GM12878 (cell line): ENCODE results near the gene PTGES2. TPM values are rescaled to one million over a fixed set of nuclear protein-coding genes. Genes with fewer than 3 reads are reported as not detected.

Source experiments
- ATAC-seq: fragments of 200-7000 bp; cut with Tn5 transposase; 3 replicates; pipeline ENCODE4 v1.9.1; 2020; ENCODE audit warnings: mild to moderate bottlenecking, moderate library complexity
- BruUV-seq: library from RNA; stranded (reverse); fragments of 400-500 nt; replicated peaks from 2 replicates; lab custom pipeline; 2021; lab: Mats Ljungman, UMichigan
- CTCF ChIA-PET: fragments of 300-600 bp; sonication (Branson Sonifier 250); formaldehyde crosslinking; extraction: SDS; loops from one replicate; lab custom pipeline; 2021; ENCODE audit warnings: inconsistent platforms; lab: Yijun Ruan, JAX
- POLR2A ChIA-PET: fragments of 350-600 bp; formaldehyde crosslinking; extraction: SDS; loops from one replicate; lab custom pipeline; 2021; ENCODE audit warnings: inconsistent platforms; lab: Charles Lee
- RAD21 ChIA-PET: fragments of 300-600 bp; sonication (Branson Sonifier 250); formaldehyde crosslinking; loops from one replicate; lab custom pipeline; 2023; ENCODE audit warnings: antibody characterized with exemption; ENCODE audit not compliant: unreplicated experiment; lab: Charles Lee
- SMC1A ChIA-PET: fragments of 300-600 bp; sonication (Branson Sonifier 250); formaldehyde crosslinking; loops from one replicate; lab custom pipeline; 2023; ENCODE audit not compliant: unreplicated experiment, uncharacterized antibody; lab: Charles Lee
- DNase-seq: peaks from one replicate; pipeline ENCODE4 v3.0.0-alpha.2; 2011; ENCODE audit warnings: low read depth, low spot score
- FAIRE-seq: peaks from 3 replicates; lab custom pipeline; 2011; peaks lifted over from hg19 to GRCh38; lab: Jason Lieb, UNC
- H2AFZ ChIP-seq: 2 replicates; pipeline ENCODE4 v1.6.0; 2011; ENCODE audit warnings: low read depth, low read length, control low read depth; ENCODE audit not compliant: control insufficient read depth
- H3K27ac ChIP-seq: 2 replicates; pipeline ENCODE4 v1.5.1; 2011; ENCODE audit warnings: control low read depth; ENCODE audit not compliant: control insufficient read depth, insufficient read depth
- H3K27me3 ChIP-seq, 2 experiments: replicated peaks in 1 of 2; 2 replicates each; pipeline versions ENCODE4 v1.6.0 to v1.6.1; 2011; ENCODE audit warnings: low read length in 1 of 2; ENCODE audit not compliant: control insufficient read depth in 2 of 2, insufficient read depth in 2 of 2
- H3K36me3 ChIP-seq, 2 experiments: 2 replicates each; pipeline ENCODE4 v1.5.1; 2011; ENCODE audit warnings: low read length in 1 of 2; ENCODE audit not compliant: control insufficient read depth in 2 of 2, insufficient read depth in 2 of 2
- H3K4me1 ChIP-seq: 2 replicates; pipeline ENCODE4 v1.6.1; 2011; ENCODE audit warnings: mild to moderate bottlenecking, low read length, moderate library complexity, mixed read lengths; ENCODE audit not compliant: control insufficient read depth, insufficient read depth
- H3K4me2 ChIP-seq: 2 replicates; pipeline ENCODE4 v1.6.0; 2011; ENCODE audit warnings: control low read depth; ENCODE audit not compliant: control insufficient read depth, insufficient read depth
- H3K4me3 ChIP-seq: fragments of 200-600 bp; sonication (generic); 2 replicates; pipeline ENCODE4 v1.5.1; 2016
- H3K79me2 ChIP-seq: 2 replicates; pipeline ENCODE4 v1.6.0; 2011; ENCODE audit warnings: low read length; ENCODE audit not compliant: control insufficient read depth, insufficient read depth
- H3K9ac ChIP-seq: 2 replicates; pipeline ENCODE4 v1.8.0; 2011; ENCODE audit warnings: low read length, control low read depth, mixed read lengths; ENCODE audit not compliant: control insufficient read depth, insufficient read depth
- H3K9me3 ChIP-seq: replicated peaks from 3 replicates; pipeline ENCODE4 v1.5.1; 2011; ENCODE audit warnings: mild to moderate bottlenecking, low read length; ENCODE audit not compliant: control insufficient read depth, insufficient read depth
- H4K20me1 ChIP-seq: 2 replicates; pipeline ENCODE4 v1.6.0; 2011; ENCODE audit not compliant: control insufficient read depth, insufficient read depth
- BRCA1 ChIP-seq: IDR thresholded peaks from 2 replicates; pipeline ENCODE4 v1.6.1; 2011; ENCODE audit warnings: low read depth, low read length, improper control_type of control experiment
- FOXM1 ChIP-seq: IDR thresholded peaks from 2 replicates; pipeline ENCODE4 v1.6.1; 2012; ENCODE audit warnings: low read depth, mild to moderate bottlenecking, inconsistent platforms, low read length, moderate library complexity
- IRF4 ChIP-seq: IDR thresholded peaks from 2 replicates; pipeline ENCODE4 v1.6.1; 2011; ENCODE audit warnings: low read depth, low read length
- NFIC ChIP-seq: IDR thresholded peaks from 2 replicates; pipeline ENCODE4 v1.6.1; 2012; ENCODE audit warnings: low read depth, mild to moderate bottlenecking, inconsistent platforms, low read length, moderate library complexity
- PML ChIP-seq: IDR thresholded peaks from 2 replicates; pipeline ENCODE4 v1.6.1; 2012; ENCODE audit warnings: low read length, inconsistent platforms
- SPI1 ChIP-seq: IDR thresholded peaks from 2 replicates; pipeline ENCODE4 v1.6.1; 2011; ENCODE audit warnings: low read depth, mild to moderate bottlenecking, low read length, moderate library complexity, borderline replicate concordance; ENCODE audit not compliant: insufficient read depth
- ZBED1 ChIP-seq: IDR thresholded peaks from 2 replicates; pipeline ENCODE4 v1.6.1; 2016; ENCODE audit warnings: borderline replicate concordance
- WGBS: methylation state at CpG from one replicate; pipeline ENCODE4 v1.1.6; 2016; ENCODE audit warnings: low lambda C conversion rate; ENCODE audit not compliant: insufficient replicate concordance, insufficient coverage; ENCODE audit errors: missing lambda C conversion rate; 5-methylcytosine and 5-hydroxymethylcytosine counted together
- in situ Hi-C: fragments of 300-500 bp; cut with MboI; formaldehyde crosslinking; loops from 9 replicates; pipeline ENCODE4 v1.14.3; 2018; ENCODE audit warnings: mixed read lengths
- intact Hi-C: fragments of 100-400 bp; cut with micrococcal nuclease; formaldehyde crosslinking; loops from one replicate; pipeline ENCODE4 v1.14.2; 2022; ENCODE audit not compliant: unreplicated experiment
- polyA plus RNA-seq, 11 experiments: library from polyadenylated mRNA; depleted of rRNA in 4 of 11; unstranded in 6 of 11; stranded (reverse) in 5 of 11; fragments of >200 nt; fragmentation: Nextera tagmentation in 4 of 11; fragmentation: Illumina TruSeq in 1 of 11; extraction: Ambion mirVana in 4 of 11; extraction: Trizol in 1 of 11; gene quantifications; 1 replicate in 1 of 11; 2 replicates in 10 of 11; pipeline versions ENCODE4 v1.2.1 to v1.2.3, GENCODE V29; 2011 to 2016; ENCODE audit warnings: inconsistent platforms in 2 of 11, missing spikeins in 2 of 11, low read depth in 1 of 11
- total RNA-seq, 4 experiments: library from RNA; depleted of rRNA in 3 of 4; stranded (reverse); fragments of >200 nt in 3 of 4; fragmentation: Illumina TruSeq in 1 of 4; extraction: Trizol in 1 of 4; gene quantifications; 2 replicates each; pipeline versions ENCODE4 v1.2.1 to v1.2.3, GENCODE V29; 2013 to 2021
- TF ChIP-seq, protein P1 (sequence below): fragments of 450-650 bp; IDR thresholded peaks from 2 replicates; pipeline ENCODE4 v1.6.1; 2017; ENCODE audit warnings: mild to moderate bottlenecking, moderate library complexity

PTGES2 gene
- total and polyA plus RNA-seq, 10 of the 15 experiments (the other 5 are each of a cell fraction or from before 2014, with no cell fraction given): 2.1 to 141 (median 99.1) TPM

DNA sequence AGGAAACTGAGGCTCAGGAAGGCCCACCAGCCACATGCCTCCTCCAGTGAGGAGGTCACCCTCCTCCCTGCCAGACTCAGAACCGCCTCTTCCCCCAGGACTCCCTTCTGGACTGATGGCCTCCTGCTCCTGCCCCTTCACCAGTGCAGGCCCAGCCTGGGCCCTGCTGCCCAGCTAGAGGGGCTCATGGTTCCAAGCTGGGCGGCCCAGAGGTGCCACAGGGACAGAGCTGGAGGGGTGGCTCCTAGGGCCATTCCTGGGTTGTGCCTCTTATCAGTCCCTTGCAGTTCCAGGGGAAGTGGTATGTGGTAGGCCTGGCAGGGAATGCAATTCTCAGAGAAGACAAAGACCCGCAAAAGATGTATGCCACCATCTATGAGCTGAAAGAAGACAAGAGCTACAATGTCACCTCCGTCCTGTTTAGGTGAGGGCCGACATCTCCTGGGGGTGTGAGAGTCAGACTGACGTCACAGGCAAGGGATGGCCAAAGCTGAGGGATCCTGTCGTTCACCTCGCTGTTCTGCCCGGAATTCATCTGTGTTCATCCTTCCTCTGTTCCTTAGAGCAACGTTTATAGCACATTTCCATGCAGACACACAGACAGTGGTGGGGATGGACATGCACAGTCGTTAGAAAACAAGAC, 22.5 kb upstream of the PTGES2 start:
- H3K9me3 ChIP-seq: no peaks in the 10 kb centered on the region
- H3K4me1 ChIP-seq: no peaks in the 10 kb centered on the region
- no peaks in the 10 kb centered on the region for H3K36me3 ChIP-seq
- H3K79me2 ChIP-seq: no peaks in the 10 kb centered on the region
- no peak overlapping the region for H2AFZ ChIP-seq
- WGBS: 18% methylated on average over 11 of the region's 11 CpGs
- intact Hi-C loops: no loop called here
- ChIA-PET SMC1A (no interaction called here), CTCF (interaction anchor here (1.1 to 1.4 kb wide), 2 partner anchors 14 to 16 kb away, joined by 3 read pairs; no protein-coding TSS in a partner anchor), POLR2A (no interaction called here), RAD21 (no interaction called here)
- no peak for FAIRE-seq
- no peak overlapping the region for H3K9ac ChIP-seq
- peaks cover 0 to 1% of the 10 kb centered on the region in 2 experiments; a peak in 2 of 4 replicates for H3K27me3 ChIP-seq
- DNase-seq: no peak
- H3K4me3 ChIP-seq: no peak overlapping the region
- H3K27ac ChIP-seq: no peak overlapping the region
- H4K20me1 ChIP-seq: no peaks in the 10 kb centered on the region; the same call in 1 of the 2 replicates
- ATAC-seq: no peak
- in situ Hi-C loops: no loop called here
- TF ChIP-seq IRF4: no peak
- TF ChIP-seq SPI1: no peak
- TF ChIP-seq PML: no peak
- no peak for TF ChIP-seq FOXM1
- TF ChIP-seq, protein P1, sequence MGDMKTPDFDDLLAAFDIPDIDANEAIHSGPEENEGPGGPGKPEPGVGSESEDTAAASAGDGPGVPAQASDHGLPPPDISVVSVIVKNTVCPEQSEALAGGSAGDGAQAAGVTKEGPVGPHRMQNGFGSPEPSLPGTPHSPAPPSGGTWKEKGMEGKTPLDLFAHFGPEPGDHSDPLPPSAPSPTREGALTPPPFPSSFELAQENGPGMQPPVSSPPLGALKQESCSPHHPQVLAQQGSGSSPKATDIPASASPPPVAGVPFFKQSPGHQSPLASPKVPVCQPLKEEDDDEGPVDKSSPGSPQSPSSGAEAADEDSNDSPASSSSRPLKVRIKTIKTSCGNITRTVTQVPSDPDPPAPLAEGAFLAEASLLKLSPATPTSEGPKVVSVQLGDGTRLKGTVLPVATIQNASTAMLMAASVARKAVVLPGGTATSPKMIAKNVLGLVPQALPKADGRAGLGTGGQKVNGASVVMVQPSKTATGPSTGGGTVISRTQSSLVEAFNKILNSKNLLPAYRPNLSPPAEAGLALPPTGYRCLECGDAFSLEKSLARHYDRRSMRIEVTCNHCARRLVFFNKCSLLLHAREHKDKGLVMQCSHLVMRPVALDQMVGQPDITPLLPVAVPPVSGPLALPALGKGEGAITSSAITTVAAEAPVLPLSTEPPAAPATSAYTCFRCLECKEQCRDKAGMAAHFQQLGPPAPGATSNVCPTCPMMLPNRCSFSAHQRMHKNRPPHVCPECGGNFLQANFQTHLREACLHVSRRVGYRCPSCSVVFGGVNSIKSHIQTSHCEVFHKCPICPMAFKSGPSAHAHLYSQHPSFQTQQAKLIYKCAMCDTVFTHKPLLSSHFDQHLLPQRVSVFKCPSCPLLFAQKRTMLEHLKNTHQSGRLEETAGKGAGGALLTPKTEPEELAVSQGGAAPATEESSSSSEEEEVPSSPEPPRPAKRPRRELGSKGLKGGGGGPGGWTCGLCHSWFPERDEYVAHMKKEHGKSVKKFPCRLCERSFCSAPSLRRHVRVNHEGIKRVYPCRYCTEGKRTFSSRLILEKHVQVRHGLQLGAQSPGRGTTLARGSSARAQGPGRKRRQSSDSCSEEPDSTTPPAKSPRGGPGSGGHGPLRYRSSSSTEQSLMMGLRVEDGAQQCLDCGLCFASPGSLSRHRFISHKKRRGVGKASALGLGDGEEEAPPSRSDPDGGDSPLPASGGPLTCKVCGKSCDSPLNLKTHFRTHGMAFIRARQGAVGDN: no peak
- no peak for TF ChIP-seq ZBED1
- TF ChIP-seq NFIC: no peak
- no peak for TF ChIP-seq BRCA1
- no peak overlapping the region for H3K4me2 ChIP-seq
- no TSS peak for BruUV-seq
